K562 (cell line): ENCODE measurements around the gene PLCL2. TPM values are rescaled to one million over a fixed set of nuclear protein-coding genes. Genes with fewer than 3 reads are reported as not detected.

ENCODE experiments used
- ATAC-seq: fragments of 200-7000 bp; cut with Tn5 transposase; 3 replicates; pipeline ENCODE4 v1.9.1; 2020; ENCODE audit warnings: moderate library complexity
- BruUV-seq: library from RNA; stranded (reverse); fragments of 400-500 nt; replicated peaks from 2 replicates; lab custom pipeline; 2021; lab: Mats Ljungman, UMichigan
- CTCF ChIA-PET: fragments of 300-600 bp; formaldehyde crosslinking; extraction: SDS; loops from one replicate; lab custom pipeline; 2021; ENCODE audit warnings: low intra/inter-chr PET ratio; lab: Yijun Ruan, JAX
- POLR2A ChIA-PET: fragments of 300-600, 350-650 bp; sonication (Branson Sonifier 250); formaldehyde crosslinking; extraction: SDS; loops from one replicate; lab custom pipeline; 2021; ENCODE audit warnings: antibody characterized with exemption, inconsistent platforms; lab: Yijun Ruan, JAX
- DNase-seq, 4 experiments: peaks; one replicate each; pipeline versions ENCODE4 v3.0.0 to v3.0.0-alpha.2; 2011 to 2018; ENCODE audit warnings: low spot score in 3 of 4, mixed read lengths in 3 of 4; ENCODE audit errors: extremely low read depth in 1 of 4
- FAIRE-seq: peaks from 2 replicates; lab custom pipeline; 2011; peaks lifted over from hg19 to GRCh38; lab: Jason Lieb, UNC
- H2AFZ ChIP-seq: 2 replicates; pipeline ENCODE4 v1.6.0; 2011; ENCODE audit warnings: low read depth, low read length, control low read depth, inconsistent platforms
- H3K27ac ChIP-seq: fragments of 200-600 bp; 3 replicates; pipeline ENCODE4 v1.8.0; 2011; ENCODE audit warnings: low read depth, mild to moderate bottlenecking, control low read depth, inconsistent platforms, low read length, moderate library complexity, mixed read lengths; ENCODE audit errors: extremely low read depth
- H3K27me3 ChIP-seq, 2 experiments: fragments of 300-600 bp in 1 of 2; 2 replicates in 1 of 2; 3 replicates in 1 of 2; pipeline versions ENCODE4 v1.6.0 to v1.8.0; 2011; ENCODE audit warnings: inconsistent platforms in 2 of 2, low read length in 2 of 2, mild to moderate bottlenecking in 1 of 2, mixed read lengths in 1 of 2, moderate library complexity in 1 of 2; ENCODE audit not compliant: control insufficient read depth in 2 of 2, insufficient read depth in 2 of 2
- H3K36me3 ChIP-seq: fragments of 300-600 bp; 3 replicates; pipeline ENCODE4 v1.8.0; 2011; ENCODE audit warnings: mild to moderate bottlenecking, low read length, inconsistent platforms; ENCODE audit not compliant: control insufficient read depth, insufficient read depth
- H3K4me1 ChIP-seq, 2 experiments: fragments of 200-600 bp in 1 of 2; replicated peaks in 1 of 2; 2 replicates in 1 of 2; 3 replicates in 1 of 2; pipeline versions ENCODE4 v1.5.1 to v1.8.0; 2011; ENCODE audit warnings: inconsistent platforms in 2 of 2, low read length in 2 of 2, mild to moderate bottlenecking in 1 of 2, mixed read lengths in 1 of 2, moderate library complexity in 1 of 2; ENCODE audit not compliant: control insufficient read depth in 2 of 2, insufficient read depth in 2 of 2
- H3K4me2 ChIP-seq: 2 replicates; pipeline ENCODE4 v1.6.1; 2011; ENCODE audit warnings: low read length, control low read depth, inconsistent platforms, mixed read lengths; ENCODE audit not compliant: insufficient read depth
- H3K4me3 ChIP-seq: fragments of 200-600 bp; sonication (generic), shearing (Covaris generic); 2 replicates; pipeline ENCODE4 v1.5.1; 2016; ENCODE audit warnings: control low read depth, inconsistent platforms
- H3K79me2 ChIP-seq: fragments of 200-600 bp; 3 replicates; pipeline ENCODE4 v1.8.0; 2011; ENCODE audit warnings: low read length, inconsistent platforms; ENCODE audit not compliant: control insufficient read depth, insufficient read depth
- H3K9ac ChIP-seq, 2 experiments: 2 replicates each; pipeline versions ENCODE4 v1.6.0 to v1.6.1; 2011; ENCODE audit warnings: low read depth in 2 of 2, low read length in 2 of 2, control low read depth in 1 of 2, inconsistent platforms in 1 of 2, mild to moderate bottlenecking in 1 of 2, mixed read lengths in 1 of 2; ENCODE audit not compliant: insufficient read depth in 1 of 2
- H3K9me1 ChIP-seq: one replicate; pipeline ENCODE4 v1.6.0; 2011; ENCODE audit warnings: inconsistent platforms, mild to moderate bottlenecking, low read length, moderate library complexity; ENCODE audit not compliant: control insufficient read depth, insufficient read depth
- H3K9me3 ChIP-seq: replicated peaks from 2 replicates; pipeline ENCODE4 v1.5.1; 2011; ENCODE audit warnings: low read depth, low read length, inconsistent platforms; ENCODE audit not compliant: control insufficient read depth, insufficient read depth
- H4K20me1 ChIP-seq: replicated peaks from 2 replicates; pipeline ENCODE4 v1.6.1; 2011; ENCODE audit warnings: low read length, inconsistent platforms, mixed read lengths; ENCODE audit not compliant: control insufficient read depth, insufficient read depth
- PKNOX1 ChIP-seq: fragments of 450-650 bp; IDR thresholded peaks from 2 replicates; pipeline ENCODE4 v1.6.1; 2016
- WGBS: fragments of 100-300 bp; shearing (Covaris generic); methylation state at CpG from one replicate; pipeline ENCODE4 v1.1.6; 2016; ENCODE audit warnings: low coverage, mixed read lengths; ENCODE audit not compliant: insufficient coverage; ENCODE audit errors: missing lambda C conversion rate; 5-methylcytosine and 5-hydroxymethylcytosine counted together
- in situ Hi-C: fragments of 300-500 bp; cut with MboI; formaldehyde crosslinking; loops from 4 replicates; pipeline ENCODE4 v1.15.0; 2018; ENCODE audit warnings: inconsistent platforms, mixed read lengths
- intact Hi-C: fragments of 100-400 bp; cut with micrococcal nuclease; formaldehyde crosslinking; loops from 2 replicates; pipeline ENCODE4 v1.14.2; 2022
- polyA plus RNA-seq, 8 experiments: library from polyadenylated mRNA; depleted of rRNA in 4 of 8; stranded (reverse) in 5 of 8; unstranded in 3 of 8; fragments of >200 nt; fragmentation: Nextera tagmentation in 2 of 8; fragmentation: Illumina TruSeq in 1 of 8; extraction: Ambion mirVana in 2 of 8; extraction: Trizol in 1 of 8; gene quantifications; 2 replicates each; pipeline versions ENCODE4 v1.2.1 to v1.2.3, GENCODE V29; 2011 to 2014; ENCODE audit warnings: inconsistent platforms in 1 of 8, missing spikeins in 1 of 8
- total RNA-seq, 7 experiments: library from RNA; depleted of rRNA in 6 of 7; stranded (reverse); fragments of >200 nt in 6 of 7; fragmentation: Illumina TruSeq in 2 of 7; extraction: Trizol in 2 of 7; gene quantifications; 2 replicates each; pipeline versions ENCODE4 v1.2.1 to v1.2.3, GENCODE V29; 2011 to 2021; ENCODE audit warnings: low replicate concordance in 1 of 7
- TF ChIP-seq, protein P1 (sequence below), 2 experiments: fragments of 250-450 bp in 1 of 2; fragments of 450-650 bp in 1 of 2; sonication (Bioruptor Pico) in 1 of 2; IDR thresholded peaks; 2 replicates each; pipeline versions ENCODE4 v1.6.1 to v1.8.0; 2016 to 2021; ENCODE audit warnings: mild to moderate bottlenecking in 2 of 2, moderate library complexity in 2 of 2, missing compliant biosample characterization in 1 of 2, missing genetic modification characterization in 1 of 2

Gene PLCL2
- total and polyA plus RNA-seq, 9 of the 15 experiments (the other 6 are each of a cell fraction or from before 2014, with no cell fraction given): 0.03 to 0.18 (median 0.11) TPM; not detected in 2

- FAIRE-seq: peak; percentile 11
- H3K36me3 ChIP-seq: no peaks in the 10 kb centered on the region
- CTCF ChIA-PET: no interaction called here
Measured at GRCh38 chr3:17138246-17139039, 253.7 kb downstream of the PLCL2 start.

More at GRCh38 chr3:17138246-17139039, 253.7 kb downstream of the PLCL2 start:
- in situ Hi-C loops: no loop called here
- H3K4me2 ChIP-seq: no peak overlapping the region
- intact Hi-C loops: no loop called here
- H3K4me1 ChIP-seq: no peaks in the 10 kb centered on the region
- no peak overlapping the region for H2AFZ ChIP-seq
- H3K9ac ChIP-seq: no peak overlapping the region
- H3K79me2 ChIP-seq: no peaks in the 10 kb centered on the region
- no TSS peak for BruUV-seq
- POLR2A ChIA-PET: interaction anchor here (0.6 to 0.8 kb wide), 5 partner anchors 13 to 150 kb away, joined by 3 read pairs; no protein-coding TSS in a partner anchor
- peaks cover 45 to 89% of the 10 kb centered on the region in 2 experiments for H3K27me3 ChIP-seq
- peak; percentile 31; the same call in 1 of the 2 replicates for TF ChIP-seq PKNOX1
- TF ChIP-seq, protein P1, sequence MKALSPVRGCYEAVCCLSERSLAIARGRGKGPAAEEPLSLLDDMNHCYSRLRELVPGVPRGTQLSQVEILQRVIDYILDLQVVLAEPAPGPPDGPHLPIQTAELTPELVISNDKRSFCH (CRISPR knock-in tag; IDR thresholded peaks at IDR 0.05): no peak
- TF ChIP-seq, protein P1 (tag; IDR thresholded peaks at IDR 0.05): no peak
- H4K20me1 ChIP-seq: no peaks in the 10 kb centered on the region
- H3K9me3 ChIP-seq: no peaks in the 10 kb centered on the region
- H3K9me1 ChIP-seq: no peaks in the 10 kb centered on the region
- no peak overlapping the region for H3K4me3 ChIP-seq
- no peak for DNase-seq
- ATAC-seq: no peak
- no peak overlapping the region for H3K27ac ChIP-seq
- 1% methylated on average over 7 of the region's 7 CpGs for WGBS
